ENCODE measurements around the gene ETV3. TPM values are rescaled to one million over a fixed set of nuclear protein-coding genes. Genes with fewer than 3 reads are reported as not detected.

Gene ETV3
- total RNA-seq, 1 experiment from 2014 or later = 36.3 TPM

GRCh38 chr1:157139052-157139715, 989 bp upstream of the ETV3 start:
- H2BK20ac ChIP-seq (ENCODE audit: low read depth, low read length, poor library complexity, severe bottlenecking) = no peak overlapping the region
- H3K23me2 ChIP-seq (ENCODE audit: insufficient read length, low read depth, low read length, poor library complexity, severe bottlenecking) = peaks cover 13% of the 10 kb centered on the region
- H3K23ac ChIP-seq (ENCODE audit: insufficient read length, low read depth, low read length) = no peak overlapping the region
- H3K4me1 Mint-ChIP-seq = peaks cover 50 to 54% of the 10 kb centered on the region in 2 experiments
- H2AFZ ChIP-seq (ENCODE audit: low read length) = no peak overlapping the region
- peak overlapping the region; percentile 94 to 96 (median 96) for H3K27ac Mint-ChIP-seq
- H3K9ac ChIP-seq (ENCODE audit: extremely low read depth, insufficient read length, low read length) = peak overlapping the region; percentile 60
- H3K27me3 ChIP-seq (ENCODE audit: insufficient read depth, low read length) = peaks cover 3% of the 10 kb centered on the region; the same call in 1 of the 2 replicates
- H3T11ph ChIP-seq (ENCODE audit: low read length) = no peak overlapping the region
- H2BK5ac ChIP-seq (ENCODE audit: insufficient read length, low read length) = no peak overlapping the region
- H3K4me2 ChIP-seq (ENCODE audit: insufficient read depth, insufficient read length, low read length) = peak overlapping the region; percentile 91
- no peaks in the 10 kb centered on the region for H3K27me3 Mint-ChIP-seq (ENCODE audit: low read depth)
- peaks cover 4% of the 10 kb centered on the region; the same call in 1 of the 2 replicates for H3K4me1 ChIP-seq (ENCODE audit: insufficient read depth, low read length)
- 100% methylated on average over 2 of the region's 9 CpGs for WGBS (ENCODE audit: extremely low coverage, insufficient read length, low lambda C conversion rate)
- no peak overlapping the region for H2BK12ac ChIP-seq (ENCODE audit: insufficient read length, low read depth, low read length)
- no peaks in the 10 kb centered on the region for H3K9me3 Mint-ChIP-seq
- H3K9me3 ChIP-seq (ENCODE audit: control insufficient read depth, low read depth, low read length) = no peaks in the 10 kb centered on the region
- H2AK5ac ChIP-seq (ENCODE audit: insufficient read length, low read length) = no peak overlapping the region
- peak overlapping the region; percentile 19; the same call in 1 of the 2 replicates for H3K4ac ChIP-seq (ENCODE audit: low read depth, low read length)
- H4K91ac ChIP-seq (ENCODE audit: insufficient read length, low read depth, low read length) = no peak overlapping the region
- H3K56ac ChIP-seq (ENCODE audit: insufficient read length, low read depth, low read length) = no peak overlapping the region
- TF ChIP-seq CTCF (conservative IDR thresholded peaks at IDR 0.05) = no peak
- H3K18ac ChIP-seq (ENCODE audit: insufficient read length, low read depth, low read length) = peak overlapping the region; percentile 83
- H4K20me1 ChIP-seq (ENCODE audit: control insufficient read depth, insufficient read depth, insufficient read length) = no peaks in the 10 kb centered on the region
- peaks cover 14 to 22% (median 21%) of the 10 kb centered on the region in 3 experiments; a peak in 6 of 7 replicates for H3K36me3 Mint-ChIP-seq (ENCODE audit: insufficient read depth in 1 of 3, low read depth in 3 of 3)
- H3K14ac ChIP-seq (ENCODE audit: insufficient read depth, low read length) = peak overlapping the region; percentile 91; the same call in 1 of the 2 replicates
- H3K4me3 Mint-ChIP-seq = peak overlapping the region; percentile 82 to 95
- H3K79me2 ChIP-seq (ENCODE audit: insufficient read depth, low read length) = peaks cover 10% of the 10 kb centered on the region; the same call in 1 of the 2 replicates
- peaks cover 10% of the 10 kb centered on the region for H3K79me1 ChIP-seq (ENCODE audit: insufficient read depth, low read depth, low read length, poor library complexity, severe bottlenecking)
- no peak for DNase-seq
- no peak overlapping the region for H2BK120ac ChIP-seq (ENCODE audit: low read depth, low read length, poor library complexity, severe bottlenecking)
- peak overlapping the region; percentile 70 for H3K27ac ChIP-seq (ENCODE audit: insufficient read length, low read depth, low read length)
- H4K5ac ChIP-seq (ENCODE audit: insufficient read length, low read depth, low read length) = no peak overlapping the region
- H4K8ac ChIP-seq (replicated peaks; ENCODE audit: insufficient read length, low read depth, low read length) = no peak overlapping the region
- H2BK15ac ChIP-seq (ENCODE audit: low read depth, low read length) = no peak overlapping the region
